Measurements from ENCODE around the gene TSPAN31.

TSPAN31 gene

DNA sequence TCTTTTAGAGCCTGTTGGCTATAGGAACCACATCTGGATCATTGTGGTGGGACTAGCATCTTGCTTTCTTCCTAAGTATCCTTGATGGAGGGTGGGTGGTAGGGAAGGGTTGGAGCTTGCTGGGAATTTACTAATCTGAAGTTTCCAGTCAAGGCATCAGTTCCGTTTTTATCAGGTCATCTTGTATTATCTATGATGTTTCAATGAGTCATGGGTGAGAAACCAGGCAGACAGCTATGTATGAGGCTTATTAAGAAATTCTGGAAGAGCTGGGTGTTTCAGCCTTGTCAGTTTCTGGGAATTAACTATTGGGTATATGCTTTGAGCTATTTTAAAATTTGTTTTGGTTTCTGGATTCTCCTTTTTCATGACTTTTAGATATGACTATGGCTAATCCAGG, 49.1 kb downstream of the TSPAN31 start:
- no peak for DNase-seq (ENCODE audit: low spot score)

DNA sequence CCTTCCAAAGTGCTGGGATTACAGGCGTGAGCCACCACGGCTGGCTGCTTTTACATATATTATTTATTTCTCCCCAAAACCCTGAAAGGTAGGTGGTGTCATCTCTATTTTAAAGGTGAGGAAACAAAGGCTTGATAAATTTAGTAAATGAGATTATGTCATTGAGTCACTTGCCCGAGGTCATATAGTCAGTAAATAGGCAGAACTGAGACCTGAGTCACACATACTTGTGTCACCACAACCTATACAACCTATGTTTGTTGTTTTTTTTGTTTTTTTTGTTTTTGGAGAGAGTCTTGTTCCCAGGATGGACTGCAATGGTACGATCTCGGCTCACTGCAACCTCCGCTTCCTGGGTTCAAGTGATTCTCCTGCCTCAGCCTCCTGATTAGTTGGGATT, 50.5 kb downstream of the TSPAN31 start:
- no peak for DNase-seq (ENCODE audit: low spot score)

DNA sequence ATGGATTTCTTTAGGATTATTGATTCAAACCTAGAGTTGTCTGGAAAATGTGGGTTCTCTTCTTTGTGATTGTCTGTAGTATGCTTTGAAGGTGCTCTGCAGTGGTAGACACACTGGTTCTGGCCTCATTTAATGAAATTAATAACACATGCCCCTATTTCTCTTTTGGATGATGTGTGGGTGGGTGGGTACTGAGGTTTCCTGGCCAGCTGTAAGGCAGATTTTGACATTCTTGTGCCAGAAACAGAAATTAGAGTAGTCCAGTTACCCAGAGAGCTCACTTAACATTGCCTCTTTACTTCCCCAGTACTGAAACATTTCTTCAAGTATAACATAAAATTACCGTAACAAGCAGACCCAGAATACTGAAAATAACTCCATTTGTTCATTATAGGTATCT, 52.2 kb downstream of the TSPAN31 start:
- no peak for DNase-seq (ENCODE audit: low spot score)

DNA sequence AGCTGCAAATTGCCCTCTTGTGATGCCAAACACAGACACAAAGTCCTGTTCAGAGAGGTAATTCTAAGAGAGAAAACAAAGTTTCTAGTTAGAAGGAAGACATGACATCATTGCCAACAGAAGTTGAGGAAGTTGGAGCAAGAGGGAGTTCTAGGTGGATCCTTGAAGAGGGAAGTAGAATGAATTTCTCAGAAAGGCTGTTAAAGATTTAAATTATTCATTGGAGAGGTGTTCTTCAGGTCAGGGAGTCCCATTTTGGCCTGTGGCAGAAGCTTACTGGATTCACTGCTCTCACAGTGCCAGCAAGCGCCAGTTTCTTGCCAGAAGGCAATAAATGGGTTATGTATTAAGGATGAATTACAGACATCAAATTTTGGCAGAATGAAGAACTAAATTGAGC, 53.1 kb downstream of the TSPAN31 start:
- DNase-seq (ENCODE audit: low spot score), result no peak
